GM12878 (cell line): ENCODE data around the gene PDF. TPM values are rescaled to one million over a fixed set of nuclear protein-coding genes. Genes with fewer than 3 reads are reported as not detected.

Experiments
- CBFB ChIP-seq: IDR thresholded peaks from 2 replicates; pipeline ENCODE4 v1.6.1; 2016; ENCODE audit warnings: antibody characterized with exemption, low read depth
- EED ChIP-seq: sonication (generic); IDR thresholded peaks from 2 replicates; pipeline ENCODE4 v1.6.1; 2016; ENCODE audit warnings: antibody characterized with exemption, low read depth
- MEF2A ChIP-seq: IDR thresholded peaks from 2 replicates; pipeline ENCODE4 v1.6.1; 2011; ENCODE audit warnings: low read depth, mild to moderate bottlenecking, low read length, moderate library complexity; ENCODE audit not compliant: insufficient read depth
- NFXL1 ChIP-seq: fragments of 450-650 bp; IDR thresholded peaks from 2 replicates; pipeline ENCODE4 v1.6.1; 2017; ENCODE audit warnings: antibody characterized with exemption, mild to moderate bottlenecking, borderline replicate concordance
- NR2C1 ChIP-seq: fragments of 450-650 bp; IDR thresholded peaks from 2 replicates; pipeline ENCODE4 v1.6.1; 2017; ENCODE audit warnings: antibody characterized with exemption, mild to moderate bottlenecking, moderate library complexity
- POLR2A ChIP-seq: IDR thresholded peaks from 2 replicates; pipeline ENCODE4 v1.6.1; 2011; ENCODE audit warnings: low read depth, mild to moderate bottlenecking, low read length
- SP1 ChIP-seq: IDR thresholded peaks from one replicate; pipeline ENCODE4 v1.6.1; 2011; ENCODE audit warnings: low read depth, low read length
- ZNF24 ChIP-seq: fragments of 450-650 bp; IDR thresholded peaks from 2 replicates; pipeline ENCODE4 v1.6.1; 2017; ENCODE audit warnings: antibody characterized with exemption, mild to moderate bottlenecking
- polyA plus RNA-seq, 11 experiments: library from polyadenylated mRNA; depleted of rRNA in 4 of 11; unstranded in 6 of 11; stranded (reverse) in 5 of 11; fragments of >200 nt; fragmentation: Nextera tagmentation in 4 of 11; fragmentation: Illumina TruSeq in 1 of 11; extraction: Ambion mirVana in 4 of 11; extraction: Trizol in 1 of 11; gene quantifications; 1 replicate in 1 of 11; 2 replicates in 10 of 11; pipeline versions ENCODE4 v1.2.1 to v1.2.3, GENCODE V29; 2011 to 2016; ENCODE audit warnings: inconsistent platforms in 2 of 11, missing spikeins in 2 of 11, low read depth in 1 of 11
- total RNA-seq, 4 experiments: library from RNA; depleted of rRNA in 3 of 4; stranded (reverse); fragments of >200 nt in 3 of 4; fragmentation: Illumina TruSeq in 1 of 4; extraction: Trizol in 1 of 4; gene quantifications; 2 replicates each; pipeline versions ENCODE4 v1.2.1 to v1.2.3, GENCODE V29; 2013 to 2021
- TF ChIP-seq, protein P1 (sequence below): fragments of 450-650 bp; formaldehyde crosslinking; IDR thresholded peaks from 2 replicates; pipeline ENCODE4 v1.4.0; 2020; ENCODE audit warnings: mild to moderate bottlenecking, moderate library complexity
- TF ChIP-seq, protein P2 (sequence below): fragments of 150-350 bp; IDR thresholded peaks from 2 replicates; pipeline ENCODE4 v1.6.1; 2014; ENCODE audit warnings: mild to moderate bottlenecking, low read depth, low read length
- TF ChIP-seq, protein P3 (sequence below): fragments of 450-650 bp; IDR thresholded peaks from 2 replicates; pipeline ENCODE4 v1.6.1; 2017; ENCODE audit warnings: mild to moderate bottlenecking, moderate library complexity
- TF ChIP-seq, protein P4 (sequence below): IDR thresholded peaks from 2 replicates; pipeline ENCODE4 v1.6.1; 2011; ENCODE audit warnings: borderline replicate concordance, low read depth, mild to moderate bottlenecking, moderate library complexity, mixed read lengths, low read length; ENCODE audit not compliant: insufficient read depth; ENCODE audit errors: extremely low read length

PDF gene
- total and polyA plus RNA-seq, 10 of the 15 experiments (the other 5 are each of a cell fraction or from before 2014, with no cell fraction given) = 0.13 to 44.1 (median 16.7) TPM

DNA sequence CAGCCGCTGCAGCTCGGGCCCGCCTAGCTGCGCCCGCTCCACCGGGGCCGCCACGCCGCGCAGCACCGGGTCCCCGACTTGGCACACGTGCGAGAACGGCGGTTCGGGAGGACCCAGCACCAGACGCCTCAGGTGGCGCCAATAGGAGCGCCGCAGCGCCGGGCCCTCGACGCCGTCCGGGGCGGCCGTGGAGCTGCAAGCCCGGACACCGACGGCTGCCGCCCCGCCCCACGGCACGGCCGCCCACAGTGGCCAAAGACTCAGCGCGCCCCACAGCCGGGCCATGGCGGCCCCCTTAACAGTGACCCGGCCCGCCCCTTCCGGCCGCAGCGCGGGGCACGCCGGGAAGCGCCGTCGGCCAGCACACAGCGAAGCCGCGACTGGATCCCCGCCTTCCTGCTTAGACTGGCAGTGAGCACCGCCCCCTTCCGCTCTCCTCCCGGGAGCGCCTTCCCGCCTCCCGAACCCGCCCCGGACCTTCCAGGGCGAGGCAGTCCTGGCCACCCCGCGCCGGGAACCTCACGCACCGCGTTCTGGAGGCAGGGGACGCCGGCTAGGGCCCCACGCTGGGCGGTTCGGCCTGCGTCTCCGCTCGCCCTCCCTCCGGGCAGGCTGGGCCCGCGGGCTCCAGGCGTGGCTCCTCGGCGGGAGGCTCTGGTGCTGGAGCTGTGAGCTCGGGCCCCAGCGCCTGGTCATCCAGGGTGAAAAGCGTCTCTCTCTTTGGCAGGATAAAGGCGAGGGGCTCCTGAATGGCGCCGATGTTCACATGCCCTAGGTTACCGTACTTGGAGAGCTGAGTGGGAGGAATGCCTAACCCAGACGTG lies at the start of gene PDF (continued):
- TF ChIP-seq, protein P1, sequence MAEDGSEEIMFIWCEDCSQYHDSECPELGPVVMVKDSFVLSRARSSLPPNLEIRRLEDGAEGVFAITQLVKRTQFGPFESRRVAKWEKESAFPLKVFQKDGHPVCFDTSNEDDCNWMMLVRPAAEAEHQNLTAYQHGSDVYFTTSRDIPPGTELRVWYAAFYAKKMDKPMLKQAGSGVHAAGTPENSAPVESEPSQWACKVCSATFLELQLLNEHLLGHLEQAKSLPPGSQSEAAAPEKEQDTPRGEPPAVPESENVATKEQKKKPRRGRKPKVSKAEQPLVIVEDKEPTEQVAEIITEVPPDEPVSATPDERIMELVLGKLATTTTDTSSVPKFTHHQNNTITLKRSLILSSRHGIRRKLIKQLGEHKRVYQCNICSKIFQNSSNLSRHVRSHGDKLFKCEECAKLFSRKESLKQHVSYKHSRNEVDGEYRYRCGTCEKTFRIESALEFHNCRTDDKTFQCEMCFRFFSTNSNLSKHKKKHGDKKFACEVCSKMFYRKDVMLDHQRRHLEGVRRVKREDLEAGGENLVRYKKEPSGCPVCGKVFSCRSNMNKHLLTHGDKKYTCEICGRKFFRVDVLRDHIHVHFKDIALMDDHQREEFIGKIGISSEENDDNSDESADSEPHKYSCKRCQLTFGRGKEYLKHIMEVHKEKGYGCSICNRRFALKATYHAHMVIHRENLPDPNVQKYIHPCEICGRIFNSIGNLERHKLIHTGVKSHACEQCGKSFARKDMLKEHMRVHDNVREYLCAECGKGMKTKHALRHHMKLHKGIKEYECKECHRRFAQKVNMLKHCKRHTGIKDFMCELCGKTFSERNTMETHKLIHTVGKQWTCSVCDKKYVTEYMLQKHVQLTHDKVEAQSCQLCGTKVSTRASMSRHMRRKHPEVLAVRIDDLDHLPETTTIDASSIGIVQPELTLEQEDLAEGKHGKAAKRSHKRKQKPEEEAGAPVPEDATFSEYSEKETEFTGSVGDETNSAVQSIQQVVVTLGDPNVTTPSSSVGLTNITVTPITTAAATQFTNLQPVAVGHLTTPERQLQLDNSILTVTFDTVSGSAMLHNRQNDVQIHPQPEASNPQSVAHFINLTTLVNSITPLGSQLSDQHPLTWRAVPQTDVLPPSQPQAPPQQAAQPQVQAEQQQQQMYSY (CRISPR knock-in tag) = no peak
- TF ChIP-seq SP1 = peak; percentile 57
- TF ChIP-seq, protein P2, sequence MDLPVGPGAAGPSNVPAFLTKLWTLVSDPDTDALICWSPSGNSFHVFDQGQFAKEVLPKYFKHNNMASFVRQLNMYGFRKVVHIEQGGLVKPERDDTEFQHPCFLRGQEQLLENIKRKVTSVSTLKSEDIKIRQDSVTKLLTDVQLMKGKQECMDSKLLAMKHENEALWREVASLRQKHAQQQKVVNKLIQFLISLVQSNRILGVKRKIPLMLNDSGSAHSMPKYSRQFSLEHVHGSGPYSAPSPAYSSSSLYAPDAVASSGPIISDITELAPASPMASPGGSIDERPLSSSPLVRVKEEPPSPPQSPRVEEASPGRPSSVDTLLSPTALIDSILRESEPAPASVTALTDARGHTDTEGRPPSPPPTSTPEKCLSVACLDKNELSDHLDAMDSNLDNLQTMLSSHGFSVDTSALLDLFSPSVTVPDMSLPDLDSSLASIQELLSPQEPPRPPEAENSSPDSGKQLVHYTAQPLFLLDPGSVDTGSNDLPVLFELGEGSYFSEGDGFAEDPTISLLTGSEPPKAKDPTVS = no peak
- TF ChIP-seq MEF2A = no peak
- peak; percentile 40; the same call in 1 of the 2 replicates for TF ChIP-seq ZNF24
- TF ChIP-seq NFXL1 = peak; percentile 76
- TF ChIP-seq, protein P3, sequence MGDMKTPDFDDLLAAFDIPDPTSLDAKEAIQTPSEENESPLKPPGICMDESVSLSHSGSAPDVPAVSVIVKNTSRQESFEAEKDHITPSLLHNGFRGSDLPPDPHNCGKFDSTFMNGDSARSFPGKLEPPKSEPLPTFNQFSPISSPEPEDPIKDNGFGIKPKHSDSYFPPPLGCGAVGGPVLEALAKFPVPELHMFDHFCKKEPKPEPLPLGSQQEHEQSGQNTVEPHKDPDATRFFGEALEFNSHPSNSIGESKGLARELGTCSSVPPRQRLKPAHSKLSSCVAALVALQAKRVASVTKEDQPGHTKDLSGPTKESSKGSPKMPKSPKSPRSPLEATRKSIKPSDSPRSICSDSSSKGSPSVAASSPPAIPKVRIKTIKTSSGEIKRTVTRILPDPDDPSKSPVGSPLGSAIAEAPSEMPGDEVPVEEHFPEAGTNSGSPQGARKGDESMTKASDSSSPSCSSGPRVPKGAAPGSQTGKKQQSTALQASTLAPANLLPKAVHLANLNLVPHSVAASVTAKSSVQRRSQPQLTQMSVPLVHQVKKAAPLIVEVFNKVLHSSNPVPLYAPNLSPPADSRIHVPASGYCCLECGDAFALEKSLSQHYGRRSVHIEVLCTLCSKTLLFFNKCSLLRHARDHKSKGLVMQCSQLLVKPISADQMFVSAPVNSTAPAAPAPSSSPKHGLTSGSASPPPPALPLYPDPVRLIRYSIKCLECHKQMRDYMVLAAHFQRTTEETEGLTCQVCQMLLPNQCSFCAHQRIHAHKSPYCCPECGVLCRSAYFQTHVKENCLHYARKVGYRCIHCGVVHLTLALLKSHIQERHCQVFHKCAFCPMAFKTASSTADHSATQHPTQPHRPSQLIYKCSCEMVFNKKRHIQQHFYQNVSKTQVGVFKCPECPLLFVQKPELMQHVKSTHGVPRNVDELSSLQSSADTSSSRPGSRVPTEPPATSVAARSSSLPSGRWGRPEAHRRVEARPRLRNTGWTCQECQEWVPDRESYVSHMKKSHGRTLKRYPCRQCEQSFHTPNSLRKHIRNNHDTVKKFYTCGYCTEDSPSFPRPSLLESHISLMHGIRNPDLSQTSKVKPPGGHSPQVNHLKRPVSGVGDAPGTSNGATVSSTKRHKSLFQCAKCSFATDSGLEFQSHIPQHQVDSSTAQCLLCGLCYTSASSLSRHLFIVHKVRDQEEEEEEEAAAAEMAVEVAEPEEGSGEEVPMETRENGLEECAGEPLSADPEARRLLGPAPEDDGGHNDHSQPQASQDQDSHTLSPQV = peak; percentile 72
- TF ChIP-seq CBFB = peak; percentile 55; the same call in 1 of the 2 replicates
- TF ChIP-seq, protein P4, sequence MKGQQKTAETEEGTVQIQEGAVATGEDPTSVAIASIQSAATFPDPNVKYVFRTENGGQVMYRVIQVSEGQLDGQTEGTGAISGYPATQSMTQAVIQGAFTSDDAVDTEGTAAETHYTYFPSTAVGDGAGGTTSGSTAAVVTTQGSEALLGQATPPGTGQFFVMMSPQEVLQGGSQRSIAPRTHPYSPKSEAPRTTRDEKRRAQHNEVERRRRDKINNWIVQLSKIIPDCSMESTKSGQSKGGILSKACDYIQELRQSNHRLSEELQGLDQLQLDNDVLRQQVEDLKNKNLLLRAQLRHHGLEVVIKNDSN = no peak
- peak; percentile 89 for TF ChIP-seq POLR2A
- peak; percentile 87 for TF ChIP-seq EED
- peak; percentile 74 for TF ChIP-seq NR2C1
